ENCODE data around the gene EPAS1. TPM values are rescaled to one million over a fixed set of nuclear protein-coding genes. Genes with fewer than 3 reads are reported as not detected.

The EPAS1 gene
- total RNA-seq, 1 donor from 2014 or later, result 22.9 TPM

- Mint-ChIP-seq H3K27ac (no peak overlapping the region), H3K9me3 (peaks cover 2% of the 10 kb centered on the region), H3K4me1 (ENCODE audit: low read depth) (peaks cover 17% of the 10 kb centered on the region), H3K27me3 (ENCODE audit: insufficient read depth) (peaks cover 4% of the 10 kb centered on the region), H3K4me3 (no peak overlapping the region), H3K36me3 (ENCODE audit: low read depth) (no peaks in the 10 kb centered on the region)
- intact Hi-C loops (cut with micrococcal nuclease), result no loop called here
- DNase-seq (ENCODE audit: low spot score), result no peak
These were observed 138.7 kb downstream of the EPAS1 start for GRCh38 chr2:46435796-46436360.

Other genes with a start within 250 kb of the EPAS1 start
- not detected in 2 replicates for gene TMEM247, start 182.2 kb downstream of the EPAS1 start, total RNA-seq
- gene RHOQ, start 245.1 kb downstream of the EPAS1 start, total RNA-seq, result 8.9 and 9.7 TPM in 2 replicates
- 5.2 and 6.5 TPM in 2 replicates for gene ATP6V1E2, start 245.2 kb downstream of the EPAS1 start, total RNA-seq